Fibroblast of skin of abdomen (primary cell): Measurements from ENCODE around the gene OXCT2.
A peak's percentile ranks its signal among the peaks of the same experiment; 100 is the strongest.

Experiments
- DNase-seq: peaks from one replicate; pipeline ENCODE4 v3.0.0-alpha.2; 2013

OXCT2 gene

DNA sequence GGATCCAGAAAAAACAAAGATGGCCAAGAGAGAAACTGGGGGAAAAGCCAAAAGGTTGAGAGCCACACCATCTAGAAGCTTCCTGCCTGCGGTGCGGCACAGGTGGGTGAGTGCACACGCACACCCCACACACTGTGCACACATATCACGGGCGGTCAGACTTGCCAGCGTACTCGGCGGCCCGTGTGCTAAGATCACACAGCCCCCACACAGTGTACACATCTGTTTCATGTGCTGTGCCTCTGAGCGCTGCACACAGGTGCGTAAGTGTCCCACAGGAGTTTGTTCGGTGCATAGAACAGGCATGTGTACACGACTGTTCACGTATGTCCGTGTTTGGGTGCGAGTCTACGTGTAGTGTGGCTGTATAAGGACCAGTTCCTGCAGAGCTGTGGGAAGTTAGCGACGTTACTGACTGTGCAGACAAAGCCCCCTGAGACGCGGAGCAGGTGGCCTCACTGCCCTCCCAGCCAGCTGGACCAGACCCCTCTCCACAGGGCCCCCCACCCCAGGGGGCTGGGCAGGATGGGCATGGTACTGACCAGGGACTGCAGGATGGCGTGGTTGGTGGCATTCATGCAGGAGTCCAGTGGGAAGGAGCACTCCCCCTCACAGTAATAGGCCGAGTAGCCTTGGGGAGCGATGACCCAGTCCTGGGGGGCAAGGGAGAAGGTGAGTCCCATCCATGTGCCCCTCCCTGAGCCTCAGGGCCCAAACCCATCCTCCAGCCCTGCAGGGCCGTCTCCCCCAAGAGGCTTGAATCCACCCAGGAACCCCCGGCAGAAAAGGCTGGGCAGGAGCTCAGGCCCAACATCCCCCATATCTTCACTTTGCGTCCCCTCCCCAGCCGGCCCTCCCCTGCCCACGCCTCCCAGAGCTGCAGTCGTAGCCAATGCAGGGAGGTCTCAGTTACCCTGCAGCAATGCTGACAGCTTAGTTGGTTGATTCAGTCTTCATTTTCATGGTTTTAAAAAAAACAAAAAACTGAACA lies 8.3 kb downstream of the OXCT2 start:
- DNase-seq, result no peak

- DNase-seq, result no peak
Observed at GRCh38 chr1:39761557-39762260, 9.4 kb downstream of the OXCT2 start.

DNA sequence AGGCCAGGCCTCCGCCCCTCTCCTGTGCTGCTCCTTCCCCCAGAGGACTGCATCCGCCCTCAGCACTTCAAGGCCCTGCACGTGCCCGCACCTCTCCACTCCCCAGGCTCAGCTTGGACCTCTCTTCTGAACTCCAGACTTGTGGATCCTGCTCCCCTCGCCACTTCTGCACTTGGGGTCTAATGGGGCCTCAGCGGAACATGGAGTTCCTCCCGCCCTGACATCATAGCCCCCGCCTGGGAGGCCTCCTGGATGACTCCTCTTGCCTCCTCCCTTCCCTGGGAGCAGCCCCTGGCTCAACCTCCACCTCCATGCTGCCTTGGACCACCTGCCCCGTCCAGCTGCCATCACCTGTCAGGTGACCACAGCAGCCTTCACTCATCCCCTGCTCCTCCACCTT lies 10.1 kb downstream of the OXCT2 start:
- DNase-seq, result no peak

- DNase-seq, result no peak
Observed at GRCh38 chr1:39760074-39761008, 10.8 kb downstream of the OXCT2 start.

DNA sequence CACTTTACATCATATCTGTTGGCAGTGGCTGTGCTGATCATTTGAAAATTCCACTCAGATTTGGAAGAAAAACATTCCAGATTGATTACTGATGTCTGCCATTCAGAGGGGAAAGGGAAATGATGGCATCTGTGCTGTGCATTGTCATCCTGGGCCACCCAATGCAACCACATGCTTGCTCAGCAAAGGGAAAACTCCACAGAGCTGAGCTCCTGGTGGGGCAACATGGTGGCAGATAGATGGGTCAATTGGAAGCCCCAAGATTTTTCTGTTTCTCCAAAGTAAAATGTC lies 11.8 kb downstream of the OXCT2 start:
- DNase-seq, result no peak

DNA sequence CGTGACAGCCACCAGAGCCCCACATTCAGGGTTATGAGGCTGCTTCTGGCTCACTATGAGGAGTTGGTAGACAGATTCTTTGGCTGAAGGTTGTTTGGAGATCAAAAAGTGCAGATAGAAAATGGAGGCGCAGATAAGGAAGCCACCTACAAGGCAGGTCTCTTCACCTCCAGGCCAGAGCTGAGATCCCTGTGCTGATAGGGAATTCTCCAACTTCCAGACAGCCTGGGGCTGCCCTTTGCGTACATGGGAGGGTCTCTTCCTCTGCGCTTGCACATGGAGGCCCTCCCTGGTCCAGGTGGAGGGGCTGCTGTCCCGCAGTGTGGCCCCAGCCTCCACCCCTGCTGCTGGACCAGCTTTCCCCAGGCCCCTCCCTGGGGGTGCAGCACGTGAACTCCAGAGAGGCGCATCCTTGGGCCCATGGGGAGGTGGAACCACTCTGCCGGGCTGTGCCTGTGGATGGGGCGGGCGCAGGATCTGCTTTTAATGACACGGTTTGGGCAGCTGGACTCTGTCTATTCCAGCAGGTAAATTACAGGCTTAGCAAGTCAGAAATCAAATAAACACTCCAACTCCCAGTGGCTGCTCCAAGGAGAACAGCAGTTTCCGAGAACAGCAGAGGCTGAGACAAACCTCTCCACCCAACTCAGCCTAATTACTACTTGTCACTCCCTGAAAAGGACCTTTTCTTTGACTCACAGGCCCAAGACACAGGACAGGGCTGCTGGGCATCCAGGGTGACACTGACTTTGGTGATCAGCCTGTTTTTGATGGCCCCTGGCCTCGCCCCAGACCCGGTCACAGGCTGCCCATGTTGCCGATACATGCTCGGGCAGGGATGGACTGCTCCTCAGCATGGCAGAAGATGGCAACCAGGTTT lies 12.4 kb downstream of the OXCT2 start:
- no peak for DNase-seq

DNA sequence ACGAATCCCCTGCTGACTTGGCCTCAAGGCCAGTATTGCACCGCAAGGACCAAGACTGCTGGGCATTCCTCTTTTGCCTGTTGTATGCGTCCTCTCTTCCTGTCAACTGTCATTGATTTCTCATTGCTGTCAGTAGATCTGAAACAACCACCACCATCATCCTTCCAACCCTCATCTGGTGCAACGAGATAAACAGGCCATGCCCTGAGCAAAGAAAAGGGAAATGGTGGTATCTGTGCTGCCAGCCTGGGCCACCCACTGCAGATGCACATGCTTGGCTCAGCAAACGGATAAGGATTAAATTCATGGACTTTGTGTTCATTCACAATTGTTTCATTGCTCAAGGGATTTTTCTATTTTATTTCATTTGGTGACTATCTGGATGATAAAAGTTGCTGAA lies 13.6 kb downstream of the OXCT2 start:
- DNase-seq, result no peak

GRCh38 chr1:39755965-39756659 lies 15.0 kb downstream of the OXCT2 start:
- no peak for DNase-seq

DNA sequence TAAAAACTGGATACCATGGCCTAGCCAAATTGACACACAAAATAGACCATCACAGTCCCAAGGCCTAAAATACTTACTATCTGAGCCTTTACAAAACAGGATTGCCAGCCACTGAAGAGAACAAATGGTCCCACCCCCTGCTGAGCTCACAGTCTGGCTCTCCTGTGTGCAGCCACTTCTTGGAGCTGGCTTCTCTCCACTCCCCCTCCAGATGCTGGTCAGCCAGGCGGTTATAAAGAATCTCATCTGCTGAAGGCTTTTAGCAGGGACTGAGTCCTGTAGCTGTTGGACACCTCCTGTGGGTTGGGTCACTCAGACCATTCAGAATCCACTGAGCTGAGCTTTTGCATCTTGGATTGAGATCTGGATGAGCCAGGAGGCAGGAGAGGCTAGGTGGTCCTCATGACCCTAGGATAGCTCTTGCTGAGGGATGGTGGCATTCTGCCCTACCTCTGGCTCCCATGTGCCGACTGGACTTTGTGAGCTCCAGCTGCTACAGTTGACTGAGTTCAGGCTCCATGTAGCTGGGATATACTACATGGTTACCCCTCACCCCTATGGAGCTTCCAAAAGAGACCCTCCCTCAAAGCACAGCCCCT lies 16.1 kb downstream of the OXCT2 start:
- no peak for DNase-seq

- no peak for DNase-seq
Observed at GRCh38 chr1:39754026-39754570, 17.1 kb downstream of the OXCT2 start.

- DNase-seq, result no peak
Observed at GRCh38 chr1:39753132-39754025, 17.8 kb downstream of the OXCT2 start.

DNA sequence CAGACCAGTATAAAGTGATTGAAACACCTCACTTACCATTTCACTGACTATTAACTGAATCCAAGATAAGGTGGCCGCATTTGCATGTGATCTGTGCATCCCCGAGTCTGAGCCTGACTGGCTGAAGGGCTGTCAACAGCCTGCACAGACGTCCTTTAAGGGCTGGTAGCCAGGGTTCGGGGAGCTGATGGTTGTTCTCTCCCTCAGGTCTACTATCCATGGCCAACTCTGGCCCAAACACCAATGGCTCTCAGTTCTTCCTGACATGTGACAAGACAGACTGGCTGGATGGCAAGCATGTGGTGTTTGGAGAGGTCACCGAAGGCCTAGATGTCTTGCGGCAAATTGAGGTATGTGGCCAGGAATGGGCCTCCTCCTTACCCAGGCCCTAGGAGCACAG lies 18.4 kb downstream of the OXCT2 start:
- no peak for DNase-seq

DNA sequence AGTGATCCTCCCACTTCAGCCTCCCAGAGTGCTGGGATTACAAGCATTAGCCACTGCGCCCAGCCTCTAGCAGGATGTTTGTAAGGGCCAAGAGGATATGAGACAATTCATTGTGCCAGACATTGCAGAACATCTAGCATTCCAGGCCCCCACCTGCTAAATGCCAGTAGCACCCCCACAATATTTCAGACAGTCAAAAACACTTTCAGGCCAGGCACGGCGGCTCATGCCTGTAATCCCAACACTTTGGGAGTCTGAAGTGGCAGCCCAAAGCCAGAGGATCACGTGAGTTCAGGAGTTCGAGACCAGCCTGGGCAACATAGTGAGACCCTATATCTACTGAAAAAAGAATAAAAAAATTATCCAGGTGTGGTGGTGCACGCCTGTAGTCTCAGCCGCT lies 19.6 kb downstream of the OXCT2 start:
- DNase-seq, result no peak

- no peak for DNase-seq
Observed at GRCh38 chr1:39745016-39745670, 26.0 kb downstream of the OXCT2 start.

DNA sequence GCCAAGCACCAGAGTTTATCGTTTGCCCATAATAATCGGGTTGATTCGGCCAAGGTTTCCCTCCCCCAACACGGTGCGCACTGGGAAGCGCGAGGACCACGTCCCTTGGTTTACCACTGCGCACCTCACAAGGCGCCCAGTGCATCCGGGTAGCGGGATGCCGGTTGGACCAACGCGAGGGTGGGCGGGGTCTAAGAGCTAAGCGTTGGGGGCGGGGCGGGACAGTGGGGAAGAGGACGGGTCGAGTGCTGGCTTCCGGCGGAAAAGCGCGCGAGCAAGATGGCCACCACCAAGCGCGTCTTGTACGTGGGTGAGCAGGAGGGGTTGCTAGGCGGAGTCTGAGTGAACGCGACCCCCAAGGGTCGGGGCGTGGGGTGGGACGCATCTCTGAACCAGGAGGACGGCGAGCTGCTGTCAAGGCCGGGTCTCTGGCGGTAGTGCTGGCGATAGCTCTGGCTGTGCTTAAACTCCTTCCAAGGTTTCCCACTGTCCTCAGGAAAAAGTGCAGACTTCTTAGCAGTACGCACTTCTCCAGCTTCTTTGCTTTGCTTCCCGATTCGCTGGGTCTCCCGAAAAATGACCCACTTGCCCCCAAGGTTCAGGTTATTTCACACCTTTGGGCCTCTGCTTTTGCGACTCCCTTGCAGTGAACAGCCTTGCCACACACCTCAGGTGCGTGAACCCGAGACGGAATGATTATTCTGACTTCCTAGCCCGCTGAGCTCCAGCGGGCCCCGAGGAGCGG lies 32.4 kb downstream of the OXCT2 start, which contains the start of gene PPIE:
Gene PPIE (plus strand): TSS at position 261 of the 745 bp plus-strand sequence. CDS start 19 bp downstream, at position 280.
- DNase-seq, result peak; percentile 91

DNA sequence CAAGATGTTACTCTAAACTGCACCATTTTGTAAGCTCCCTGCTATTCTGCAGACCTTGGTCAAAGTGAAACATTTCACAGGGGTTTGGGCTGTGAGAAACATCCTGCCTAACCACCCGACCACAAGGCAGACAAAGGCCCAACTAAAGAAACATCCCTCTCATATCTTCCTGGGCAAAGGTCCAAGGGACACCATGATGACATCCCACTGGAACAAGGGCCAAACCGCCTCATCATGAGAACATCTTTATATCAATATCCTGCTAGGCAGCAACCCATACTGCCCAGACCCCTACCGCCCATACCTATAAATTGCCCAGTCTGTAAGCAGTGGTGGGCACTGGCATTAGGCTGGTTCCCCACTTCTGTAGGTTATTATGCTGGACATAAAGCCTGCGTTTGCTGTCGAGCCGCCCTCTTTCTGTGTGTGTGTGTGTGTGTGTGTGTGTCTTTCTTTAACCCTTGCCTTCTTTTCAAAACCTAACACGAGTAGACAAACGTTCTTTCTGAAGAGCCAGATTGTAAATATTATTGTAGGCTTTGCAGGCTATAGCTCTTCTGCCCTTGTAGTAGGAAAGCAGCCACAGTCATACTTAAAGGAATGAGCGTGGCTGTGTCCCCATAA lies 33.5 kb downstream of the OXCT2 start:
- DNase-seq, result peak; percentile 65

GRCh38 chr1:39735731-39736130 lies 35.4 kb downstream of the OXCT2 start:
- DNase-seq, result no peak
